ENCODE data around the gene PAFAH2.

Gene PAFAH2

DNA sequence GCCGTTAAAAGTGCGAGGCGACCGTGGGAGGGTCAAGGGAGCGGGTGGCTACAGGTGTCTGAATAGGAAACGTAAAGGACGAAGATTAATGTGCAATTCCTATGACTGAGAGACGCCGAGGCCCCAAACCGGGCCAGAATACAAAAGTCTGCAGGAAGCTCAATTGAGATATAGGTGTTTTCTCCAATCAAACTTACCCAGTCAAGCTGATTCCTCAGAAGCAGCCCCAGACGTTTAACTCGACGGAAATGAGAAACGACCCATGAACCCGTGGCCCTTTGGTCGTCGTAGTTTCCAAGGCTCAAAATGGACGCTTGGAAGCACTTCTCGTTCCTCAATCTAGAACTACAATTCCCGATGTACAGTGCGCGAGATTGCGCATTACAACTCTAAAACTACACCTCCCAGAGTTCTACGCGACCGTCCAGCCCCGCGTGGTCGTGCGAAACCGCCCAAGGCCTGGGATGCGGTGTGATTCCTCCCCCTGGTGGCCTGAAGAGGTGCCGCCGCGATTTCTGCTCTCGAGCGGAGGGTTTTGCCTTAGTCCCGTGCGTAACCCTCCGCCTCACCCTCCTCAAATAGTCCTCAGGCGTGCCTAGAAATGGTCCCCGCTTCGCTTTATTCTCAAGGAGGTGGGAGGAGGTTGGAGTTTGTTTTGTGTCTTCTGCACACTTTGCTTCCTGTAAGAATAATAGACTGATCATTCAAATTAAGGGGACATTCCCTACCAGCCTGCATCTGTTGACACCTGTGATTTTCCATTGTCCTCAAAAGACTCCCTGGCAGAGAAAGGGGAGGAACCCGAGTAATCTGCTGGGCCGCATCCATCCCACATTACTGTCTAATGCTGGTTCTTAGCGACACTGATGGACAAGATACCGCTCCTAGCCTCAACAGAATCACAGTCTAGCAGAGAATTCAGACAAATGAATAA is at the start of gene PAFAH2:
PAFAH2 (minus strand) TSS at position 236 of the 934 bp plus-strand sequence. CDS start 7,247 bp downstream, outside the sequence.
- DNase-seq, result peak; percentile 96

DNA sequence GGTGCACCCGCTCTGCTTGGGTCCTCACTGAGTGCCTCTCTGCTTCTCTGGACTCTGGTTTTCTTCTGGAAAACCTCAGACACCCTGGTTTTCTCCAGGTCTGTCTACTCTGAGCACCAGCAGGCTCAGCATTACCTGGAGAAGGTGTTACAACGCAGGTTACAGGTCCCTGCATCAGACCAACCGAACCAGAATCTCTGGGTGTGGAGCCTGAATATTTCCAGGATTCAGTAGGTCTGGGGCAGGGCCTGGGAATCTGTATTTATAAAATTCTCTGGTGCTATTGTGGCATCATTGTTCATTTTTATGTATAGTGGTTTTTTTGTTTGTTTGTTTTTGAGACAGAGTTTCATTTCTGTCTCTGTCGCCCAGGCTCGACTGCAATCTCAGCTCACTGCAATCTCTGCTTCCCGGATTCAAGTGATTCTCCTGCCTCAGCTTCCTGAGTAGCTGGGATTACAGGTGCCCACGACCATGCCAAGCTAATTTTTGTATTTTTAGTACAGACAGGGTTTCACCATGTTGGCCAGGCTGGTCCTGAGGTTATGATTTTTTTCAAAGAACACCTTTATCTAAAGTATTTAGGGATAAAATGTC is 49.5 kb upstream of the PAFAH2 start:
- DNase-seq, result no peak

DNA sequence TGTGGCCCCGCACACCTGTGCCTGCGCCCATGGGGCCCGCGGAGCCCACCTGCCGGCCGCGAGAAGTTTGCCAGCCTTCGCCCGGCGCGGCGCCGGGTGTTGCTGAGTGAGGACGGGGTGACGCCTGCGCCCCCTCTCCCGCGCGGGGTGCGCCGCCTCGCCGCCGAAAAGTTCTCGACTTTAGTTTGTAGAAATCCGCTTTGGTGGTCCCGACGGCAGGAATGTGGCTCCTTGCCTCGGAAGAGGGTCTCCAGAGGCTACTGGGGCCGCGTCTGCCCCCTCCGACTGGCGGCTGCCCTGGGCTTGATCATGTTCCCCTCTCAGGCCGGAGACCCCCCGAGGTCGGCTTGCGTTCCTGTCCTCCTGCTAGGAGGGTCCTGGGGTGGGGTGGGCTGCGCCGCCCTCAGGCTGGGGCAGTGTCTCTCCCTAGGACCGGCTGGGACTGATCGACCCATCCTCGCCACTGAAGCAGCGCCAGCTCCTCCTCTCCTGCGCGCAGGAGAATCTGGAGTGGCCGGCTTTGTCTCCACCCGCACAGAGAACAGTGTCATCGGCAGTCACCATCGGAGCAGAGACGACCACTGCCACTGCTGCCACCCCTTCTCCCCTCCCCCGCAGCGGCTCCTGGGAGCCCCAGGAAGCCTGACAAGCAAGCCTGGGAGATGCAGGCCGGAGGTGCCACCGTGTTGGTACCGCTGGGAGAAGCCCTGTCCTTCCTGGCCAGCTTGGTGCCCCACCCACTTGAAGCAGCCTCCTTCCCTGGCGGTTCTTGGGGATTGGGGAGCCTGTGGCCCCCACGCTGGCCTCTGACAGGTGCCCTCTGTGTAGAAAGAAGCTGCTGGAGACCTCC is 48.6 kb upstream of the PAFAH2 start:
- DNase-seq, result no peak

DNA sequence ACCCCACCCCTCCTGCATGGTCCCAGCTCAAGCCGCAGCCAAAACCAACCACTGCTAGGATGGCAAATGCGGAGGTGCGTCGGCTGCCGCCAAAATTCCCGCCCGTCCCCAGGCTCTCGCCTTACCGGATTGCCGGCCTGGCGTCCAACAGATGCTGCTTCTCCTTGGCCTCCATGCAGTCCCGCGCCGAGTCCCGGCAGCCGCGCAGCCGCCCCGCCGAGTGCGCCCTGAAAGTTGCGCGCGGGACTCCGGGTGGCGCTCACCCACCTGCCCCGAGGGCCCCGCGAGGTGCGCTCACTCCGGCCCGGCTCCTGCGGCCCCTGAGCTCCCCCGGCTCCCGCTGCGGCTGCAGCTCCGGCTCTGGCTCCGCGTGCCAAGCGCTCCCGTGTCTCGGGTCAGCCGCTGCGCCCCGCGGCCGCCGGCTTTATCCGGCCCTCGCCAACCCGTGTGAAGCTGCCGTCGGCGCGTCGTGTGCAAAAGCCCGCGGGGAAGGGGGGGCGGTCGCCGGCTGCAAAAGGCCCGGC is 47.9 kb upstream of the PAFAH2 start, which contains the start of gene SLC30A2:
SLC30A2 (minus strand) TSS at position 397 of the 524 bp plus-strand sequence; CDS start at position 175, 222 bp downstream.
- no peak for DNase-seq

DNA sequence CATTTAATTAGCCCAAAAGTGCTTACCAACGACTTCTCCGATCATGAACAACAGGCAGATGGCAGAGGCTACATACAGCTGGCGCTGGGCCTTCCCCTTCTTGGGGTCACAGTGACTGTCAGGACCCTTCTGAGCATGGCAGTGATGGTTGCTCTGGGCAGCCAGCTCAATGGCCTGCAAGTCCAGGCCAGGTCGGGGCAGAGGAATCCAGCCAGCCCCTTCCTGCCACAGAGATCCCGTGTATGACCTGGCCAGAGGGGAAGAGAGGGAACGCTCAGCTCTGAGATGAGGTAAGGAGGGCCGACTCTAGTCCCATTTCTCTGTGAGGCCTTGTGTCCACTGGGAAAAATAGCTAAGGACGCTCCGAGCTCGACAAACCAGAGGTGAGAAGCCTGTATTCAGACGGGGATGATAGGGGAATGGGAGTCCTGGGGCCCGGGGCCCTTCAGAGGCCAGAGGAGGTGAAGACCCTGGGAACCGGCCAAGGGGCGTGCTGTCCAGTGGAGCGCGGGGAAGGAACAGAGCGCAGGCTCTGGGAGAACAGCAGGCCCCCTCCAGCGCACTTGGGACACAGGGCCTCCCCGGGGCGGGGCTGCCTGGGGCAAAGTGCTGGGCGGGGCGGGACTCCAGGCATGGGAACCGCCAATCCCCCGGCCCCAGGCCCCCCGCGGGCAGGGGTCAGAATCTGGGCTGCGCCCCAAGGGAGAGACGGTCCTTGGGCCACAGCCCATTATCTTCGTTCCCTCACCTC is 47.3 kb upstream of the PAFAH2 start:
- DNase-seq, result no peak

DNA sequence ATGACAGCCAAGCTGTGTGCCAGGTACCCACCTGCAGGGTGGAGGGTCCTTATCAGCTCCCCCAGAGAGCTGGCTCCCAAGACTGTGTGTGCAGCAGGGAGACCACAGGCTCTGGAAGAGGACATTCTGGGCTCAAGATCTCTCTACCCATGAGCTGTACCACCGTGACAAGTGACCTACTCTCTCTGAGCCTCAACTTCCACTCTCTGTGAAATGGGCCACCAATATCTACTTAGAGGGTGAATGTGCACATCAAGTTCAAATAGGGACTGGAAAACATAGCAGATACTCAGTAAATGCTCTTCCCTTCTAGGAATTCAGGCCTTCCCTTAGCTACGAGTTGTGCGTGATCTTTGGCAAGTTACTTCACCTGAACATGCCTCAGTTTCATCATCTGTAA is 46.6 kb upstream of the PAFAH2 start:
- no peak for DNase-seq

DNA sequence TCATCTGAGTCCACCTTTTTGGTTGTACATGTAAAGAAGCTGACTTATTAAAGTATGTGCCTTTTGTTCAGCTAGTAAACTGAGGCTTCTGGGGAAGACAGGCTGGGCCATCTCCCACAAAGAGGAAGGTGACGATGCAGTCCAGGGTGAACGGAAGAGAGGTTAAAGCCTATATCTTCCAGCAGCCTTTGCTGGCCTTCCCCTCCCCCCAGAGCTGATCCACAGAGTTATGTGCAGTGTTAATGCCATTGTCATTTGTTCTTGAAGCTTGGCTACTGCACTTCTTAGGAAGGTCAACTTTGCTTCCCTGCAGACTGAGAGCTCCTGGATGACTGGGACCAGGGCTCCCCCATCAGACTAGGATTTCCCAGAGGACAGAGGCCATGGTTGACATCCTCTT is 45.9 kb upstream of the PAFAH2 start:
- DNase-seq, result no peak

DNA sequence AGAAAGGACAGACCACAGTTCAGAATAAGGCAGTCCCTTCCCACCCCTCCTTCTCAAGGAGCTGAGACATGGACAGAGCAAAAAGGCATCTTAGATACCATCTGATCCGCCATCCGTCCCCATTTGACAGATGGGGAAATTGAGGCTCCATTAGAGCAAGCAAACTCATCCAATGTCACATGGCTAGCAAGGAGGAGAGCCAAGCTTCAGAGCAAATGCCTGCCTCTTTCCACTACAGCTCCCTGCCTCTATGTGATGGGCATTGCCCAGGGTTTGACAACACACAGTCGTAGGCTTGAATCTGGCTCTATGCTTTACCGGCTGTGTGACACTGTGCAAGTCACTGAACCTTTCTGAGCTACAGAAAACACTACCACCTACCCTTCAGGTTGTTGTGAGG is 44.1 kb upstream of the PAFAH2 start:
- no peak for DNase-seq

DNA sequence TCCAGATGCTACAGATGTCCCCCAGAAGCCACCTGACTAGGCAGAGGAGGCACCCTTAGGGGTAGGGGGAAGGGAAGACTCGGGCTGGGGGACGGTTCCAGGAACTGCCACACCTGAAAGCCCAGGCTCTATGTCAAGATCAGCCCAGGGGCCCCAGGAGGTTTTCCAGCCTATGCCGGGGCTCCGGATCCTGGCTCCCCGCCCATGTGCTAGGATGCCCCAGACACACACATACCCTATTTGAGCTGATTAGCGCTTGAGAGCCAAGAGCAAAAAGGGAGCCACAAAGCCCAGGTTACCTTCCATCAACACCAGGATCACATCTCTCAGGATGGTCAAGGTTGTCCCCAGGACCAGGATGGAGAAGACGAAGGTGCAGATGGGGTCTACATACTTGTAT is 43.5 kb upstream of the PAFAH2 start:
- no peak for DNase-seq

DNA sequence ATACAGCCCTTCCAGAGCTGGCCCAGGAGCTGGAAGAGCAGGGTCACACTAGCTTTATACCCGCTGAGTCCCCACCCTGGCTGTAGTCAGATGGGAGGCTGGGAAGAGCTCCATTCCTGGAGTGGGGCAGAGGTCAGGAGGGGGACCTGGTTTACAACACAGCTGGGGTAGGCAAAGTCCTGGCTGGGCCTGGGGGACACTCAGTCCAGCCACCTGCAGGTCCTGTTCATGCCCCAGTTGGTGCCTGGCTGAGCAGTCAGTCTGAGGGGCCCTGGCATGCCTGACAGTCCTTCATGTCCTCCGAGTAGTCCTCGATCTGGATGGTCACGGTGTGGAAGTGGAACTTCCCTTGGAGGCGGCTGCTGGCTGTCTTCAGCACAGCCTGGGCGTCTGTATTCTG is 41.0 kb upstream of the PAFAH2 start:
- no peak for DNase-seq

DNA sequence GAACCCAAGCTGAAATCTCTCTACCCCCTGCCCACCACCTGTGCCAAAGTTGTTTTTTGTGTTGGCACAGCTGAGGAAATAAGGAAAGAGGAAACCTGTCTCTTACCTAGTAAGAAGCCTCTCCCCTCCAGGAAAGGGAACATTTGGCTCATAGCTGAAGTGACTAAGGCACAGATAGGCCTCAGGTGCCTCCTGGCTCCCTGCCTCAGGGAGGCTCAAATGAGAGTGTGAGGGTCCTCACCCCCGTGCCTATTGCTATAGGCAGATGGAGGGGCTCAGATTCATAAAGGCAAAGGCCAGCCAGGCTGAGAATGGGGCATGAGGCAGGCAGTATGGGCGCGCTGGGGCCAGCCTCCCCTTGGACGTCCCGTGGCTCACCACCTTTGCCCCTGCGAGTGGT is 40.6 kb upstream of the PAFAH2 start:
- no peak for DNase-seq

DNA sequence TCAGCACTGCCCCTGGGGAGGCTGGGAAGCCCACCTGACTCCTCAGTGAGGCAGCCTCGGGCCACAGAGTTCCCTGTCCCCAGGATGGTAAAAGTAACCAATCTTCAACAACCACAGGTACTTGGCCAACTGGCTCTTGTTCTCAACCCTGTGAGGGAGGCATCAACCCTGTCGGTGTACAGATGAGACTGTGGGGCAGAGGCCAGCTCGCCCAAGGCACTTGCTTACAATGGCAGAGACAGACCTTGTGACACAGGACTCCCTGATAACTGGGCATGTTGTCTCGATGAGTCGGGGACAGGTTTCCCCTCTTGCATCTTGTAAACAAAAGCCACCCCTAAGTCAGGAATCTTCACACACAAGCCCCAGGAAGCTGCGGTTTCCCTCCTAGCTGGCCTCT is 40.0 kb upstream of the PAFAH2 start:
- DNase-seq, result no peak

DNA sequence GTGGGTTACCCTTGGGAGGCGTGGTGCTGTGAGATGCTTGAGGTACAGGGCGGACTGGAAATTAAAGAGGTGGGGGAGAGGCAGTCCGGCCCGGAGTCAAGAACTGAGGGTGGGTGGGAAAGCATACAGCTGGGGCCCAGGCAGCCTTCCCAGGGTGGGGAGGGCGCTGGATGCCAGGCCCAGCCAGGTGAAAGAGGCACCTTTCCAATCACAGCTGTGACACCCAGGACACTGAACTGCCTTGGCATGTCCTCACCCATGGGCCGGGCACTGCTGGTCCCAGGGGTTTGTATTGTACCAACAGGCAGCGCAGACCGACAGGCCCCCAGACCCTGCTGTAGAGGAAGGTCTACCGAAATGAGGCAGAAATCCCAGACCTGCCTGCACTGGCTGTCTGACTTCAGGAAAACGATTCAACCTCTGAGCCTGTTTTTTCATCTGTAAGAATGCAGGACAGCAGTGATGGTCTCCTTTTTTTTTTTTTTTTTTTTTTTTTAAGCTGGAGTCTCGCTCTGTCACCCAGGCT is 39.0 kb upstream of the PAFAH2 start:
- no peak for DNase-seq

DNA sequence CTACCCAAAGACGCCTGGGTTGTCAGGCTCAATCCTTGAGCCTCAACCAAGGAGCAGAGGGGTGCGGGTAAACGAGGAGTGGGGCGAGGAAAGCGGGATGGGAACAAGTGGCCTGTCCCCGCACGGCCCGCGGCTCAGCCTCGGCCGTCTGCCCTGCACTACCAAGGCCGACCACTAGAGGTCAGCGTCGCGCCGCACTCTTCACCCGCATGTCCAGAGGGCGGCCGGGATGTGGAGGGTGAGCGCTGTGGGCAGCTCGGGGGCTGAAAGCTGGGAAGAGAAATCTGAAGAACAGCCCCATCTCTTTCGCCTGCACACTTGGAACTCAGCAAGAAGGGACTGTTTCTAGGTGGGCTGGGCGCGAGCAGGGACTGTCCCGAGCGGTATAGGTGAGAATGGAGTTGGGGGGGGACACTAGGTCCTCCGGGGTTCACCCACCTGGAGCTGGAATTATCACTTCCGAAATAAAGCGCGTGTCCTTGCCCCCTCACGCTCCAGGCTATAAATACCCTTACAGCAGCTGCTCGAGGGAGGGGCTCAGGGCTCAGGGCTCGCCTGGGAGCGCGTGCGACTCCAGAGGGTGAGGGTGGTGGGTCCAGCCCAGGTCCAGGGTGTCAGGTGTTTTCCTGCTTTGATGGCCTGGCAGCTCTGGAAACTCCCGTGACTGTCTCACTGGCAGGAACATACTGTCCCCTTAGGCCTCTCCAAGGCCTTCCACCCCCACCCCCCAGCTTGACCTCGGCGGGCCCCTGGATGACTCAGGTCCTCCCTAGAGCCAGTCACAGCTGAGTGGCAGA is 38.3 kb upstream of the PAFAH2 start:
- peak; percentile 64 for DNase-seq

DNA sequence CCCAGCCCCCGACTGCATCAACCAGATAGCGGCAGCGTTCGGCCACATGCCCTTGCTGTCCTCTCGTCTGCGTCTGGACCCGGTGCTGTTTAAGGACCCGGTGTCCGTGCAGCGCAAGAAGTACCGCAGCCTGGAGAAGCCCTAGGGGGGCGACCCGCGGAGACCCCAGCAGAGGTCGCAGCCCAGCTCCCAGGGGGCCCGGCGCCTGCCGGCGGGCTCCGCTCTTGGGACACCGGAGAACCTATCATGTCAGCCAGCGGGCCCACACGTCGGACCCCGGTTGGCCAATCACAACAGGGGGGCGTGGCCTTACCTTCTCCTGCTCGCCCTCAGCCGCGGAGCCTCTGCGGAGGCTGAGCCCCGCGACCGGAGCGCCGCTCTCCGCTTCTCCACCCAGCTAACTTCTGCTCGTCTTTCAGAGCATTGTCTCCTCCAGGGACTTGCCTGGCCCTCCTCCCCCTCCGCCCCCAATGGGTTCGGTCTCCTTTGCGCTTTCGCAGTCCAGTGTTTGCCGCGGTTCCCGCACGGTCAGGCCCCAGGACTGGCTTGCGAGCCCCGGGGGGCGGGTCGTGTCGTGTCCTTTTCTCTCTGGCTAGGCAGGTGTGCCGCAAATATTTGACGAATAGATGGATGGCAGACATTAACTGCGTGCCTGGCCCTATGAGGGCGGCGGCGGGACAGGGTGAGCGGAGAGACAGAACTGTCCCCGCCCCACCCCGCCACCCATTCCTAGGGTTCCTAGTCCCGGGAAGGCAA is 37.5 kb upstream of the PAFAH2 start:
- DNase-seq, result peak; percentile 92

DNA sequence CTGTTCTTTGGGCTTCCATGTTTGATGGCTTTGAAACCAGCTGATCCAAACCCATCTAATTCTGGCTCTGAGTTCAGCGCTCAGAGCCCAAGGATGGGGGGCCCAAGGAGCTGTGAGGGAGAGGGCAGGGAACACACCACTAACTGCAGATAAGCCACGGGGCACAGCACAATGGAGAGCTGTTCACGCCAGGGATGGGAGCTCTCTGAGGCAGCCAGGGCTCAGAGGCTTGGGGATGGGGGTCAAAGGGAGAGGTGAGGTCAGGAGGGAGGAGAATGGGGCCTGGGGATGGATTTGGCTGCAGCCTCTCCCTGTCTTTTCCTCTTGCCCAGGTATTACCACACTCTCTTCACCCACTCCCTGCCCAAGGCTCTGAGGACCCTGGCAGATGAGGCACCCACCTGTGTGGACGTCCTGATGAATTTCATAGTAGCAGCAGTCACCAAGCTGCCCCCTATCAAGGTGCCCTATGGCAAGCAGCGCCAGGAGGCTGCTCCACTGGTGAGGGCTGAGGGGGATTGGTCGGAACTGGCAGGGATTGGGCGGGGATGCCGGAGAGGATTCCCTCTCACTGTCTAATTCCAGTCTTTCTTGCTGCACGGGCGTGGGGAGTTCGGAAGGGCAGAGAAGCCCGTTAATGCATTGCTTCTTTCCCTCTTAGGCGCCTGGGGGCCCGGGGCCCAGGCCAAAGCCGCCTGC is 36.8 kb upstream of the PAFAH2 start:
- no peak for DNase-seq

DNA sequence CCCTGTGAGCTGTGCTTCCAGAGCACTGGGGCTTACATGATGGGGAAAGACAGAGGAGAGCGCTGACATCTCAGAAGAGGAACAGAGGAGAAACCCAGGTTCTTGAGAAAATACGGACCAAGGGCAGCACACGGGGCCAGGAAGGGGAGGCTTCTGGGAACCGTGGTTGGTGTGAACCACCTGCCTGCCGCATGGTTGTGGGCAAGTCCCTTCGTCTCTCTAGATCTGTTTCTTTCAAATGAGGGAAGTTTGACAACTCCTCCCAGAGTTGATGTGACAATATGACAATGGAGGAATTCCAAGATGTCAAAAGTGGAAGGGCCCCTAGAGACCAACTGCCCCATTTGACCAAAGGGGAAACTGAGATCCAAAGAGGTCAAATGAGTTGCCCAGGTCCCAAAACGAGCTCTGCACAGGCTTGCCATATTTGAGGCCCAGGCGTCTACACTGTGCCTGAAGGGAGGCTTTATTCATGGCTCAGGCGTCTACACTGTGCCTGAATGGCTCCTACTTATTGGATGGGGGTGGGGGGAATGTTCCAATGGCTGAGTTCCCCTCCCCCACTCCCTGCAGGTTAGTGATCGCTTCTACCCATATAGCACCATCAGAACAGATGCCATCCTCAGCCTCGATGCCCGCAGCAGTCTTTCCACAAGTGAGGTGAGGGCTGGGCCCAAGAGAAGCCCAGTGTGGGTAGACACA is 34.9 kb upstream of the PAFAH2 start:
- no peak for DNase-seq

DNA sequence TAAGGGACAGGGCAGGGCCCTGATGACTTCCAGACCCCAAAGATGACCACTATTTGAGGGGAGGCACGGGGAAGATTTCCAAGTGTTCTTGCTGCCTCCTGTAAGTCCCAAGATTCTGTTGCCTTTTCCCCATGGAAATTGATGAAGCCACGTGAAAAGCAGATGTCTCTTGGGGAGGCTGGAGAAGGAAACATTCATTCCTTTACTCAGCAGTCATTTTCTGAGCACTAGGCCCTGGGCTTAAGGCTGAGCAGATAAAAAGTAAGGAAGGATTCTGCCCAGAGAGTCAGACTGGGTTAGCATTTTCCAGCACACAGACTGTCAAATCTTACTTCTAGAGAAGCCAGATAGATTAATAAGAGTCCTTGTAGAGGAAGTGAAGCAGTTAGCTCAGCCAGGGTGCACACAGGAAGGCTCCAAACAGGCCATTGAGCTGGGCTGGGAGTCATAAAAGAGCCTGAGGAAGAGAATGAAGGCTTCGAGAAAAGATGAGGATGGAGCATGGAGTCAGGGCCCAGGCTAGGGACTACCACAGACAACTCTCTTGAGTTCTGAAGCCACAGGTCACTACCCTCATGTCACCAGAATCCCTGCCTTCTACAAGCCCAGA is 33.9 kb upstream of the PAFAH2 start:
- DNase-seq, result no peak

DNA sequence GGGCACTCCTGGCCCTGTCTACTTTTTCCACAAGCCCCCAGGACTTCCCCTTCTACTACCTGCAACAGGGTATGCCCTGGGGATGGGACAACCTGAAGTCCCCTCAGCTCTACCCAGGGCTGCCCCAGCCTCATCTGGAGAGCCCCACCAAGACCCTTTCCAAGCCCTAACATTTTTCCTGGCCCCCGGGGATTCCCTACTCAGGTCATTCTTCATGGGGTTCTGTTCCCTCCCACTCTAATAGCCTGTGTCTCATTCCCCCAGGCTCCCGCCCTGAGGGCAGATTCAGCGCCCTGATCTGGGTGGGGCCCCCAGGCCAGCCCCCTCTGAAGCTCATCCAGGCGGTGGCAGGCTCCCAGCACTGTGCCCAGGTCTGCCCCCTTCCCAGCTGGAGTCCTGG is 33.3 kb upstream of the PAFAH2 start:
- DNase-seq, result no peak

Measured in stimulated activated naive CD4-positive, alpha-beta T cell treated with Interleukin-2 at 50 U/mL for 16 hours (primary cell).